ENCODE data around the gene TMEM42.

DNA sequence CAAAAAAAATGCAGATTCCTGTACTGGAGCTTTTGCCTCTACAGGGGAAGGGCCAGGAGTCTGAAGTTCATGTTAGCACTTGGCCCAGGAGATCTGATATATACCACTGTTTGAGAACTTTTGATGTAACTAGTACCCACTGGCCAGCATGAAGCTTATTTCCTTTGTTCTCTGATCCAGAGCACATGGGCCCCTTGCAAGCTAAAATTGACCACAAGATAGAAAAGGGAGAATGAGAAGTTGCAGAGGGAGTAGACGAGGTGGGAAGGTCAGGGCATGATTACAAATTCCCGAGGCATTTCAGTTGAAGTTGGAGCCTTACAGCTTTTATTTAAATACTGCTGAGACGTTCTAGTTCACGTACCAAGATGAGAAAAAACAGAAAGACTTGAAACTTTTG lies 40.9 kb downstream of the TMEM42 start:
- TF ChIP-seq POLR2AphosphoS5 (IDR thresholded peaks at IDR 0.05; ENCODE audit: low read depth, low read length) (no peak), TAF1 (IDR thresholded peaks at IDR 0.05; ENCODE audit: low read depth, low read length) (no peak), POLR2A (IDR thresholded peaks at IDR 0.05; ENCODE audit: low read depth, low read length) (no peak)
